ENCODE measurements around the gene ARHGAP42.
"Not testable (repeated sequence)": the region's sequence is repeated elsewhere in the genome, so short reads cannot be mapped to it uniquely, and the experiment has no call there.

DNA sequence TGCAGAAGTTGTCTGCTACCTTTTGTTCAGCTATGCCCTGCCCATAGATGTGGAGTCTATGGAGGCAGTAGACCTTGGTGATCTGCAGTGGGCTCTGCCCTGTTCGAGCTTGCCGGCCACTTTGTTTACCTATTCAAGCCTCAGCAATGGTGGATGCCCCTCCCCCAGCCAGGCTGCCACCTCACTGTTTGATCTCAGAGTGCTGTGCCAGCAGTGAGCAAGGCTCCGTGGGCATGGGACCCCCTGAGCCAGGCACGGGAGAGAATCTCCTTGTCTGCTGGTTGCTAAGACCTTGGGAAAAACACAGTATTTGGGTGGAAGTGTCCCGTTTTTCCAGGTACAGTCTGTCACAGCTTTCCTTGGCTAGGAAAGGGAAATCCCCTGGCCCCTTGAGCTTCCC, 214.4 kb downstream of the ARHGAP42 start:
- TF ChIP-seq ZFP3, ZNF70, SNAI2, CSDC2, ZFP30, RARB, ESRRG (CRISPR knock-in tag; IDR thresholded peaks at IDR 0.05): not testable (repeated sequence)
- TF ChIP-seq, protein P1, sequence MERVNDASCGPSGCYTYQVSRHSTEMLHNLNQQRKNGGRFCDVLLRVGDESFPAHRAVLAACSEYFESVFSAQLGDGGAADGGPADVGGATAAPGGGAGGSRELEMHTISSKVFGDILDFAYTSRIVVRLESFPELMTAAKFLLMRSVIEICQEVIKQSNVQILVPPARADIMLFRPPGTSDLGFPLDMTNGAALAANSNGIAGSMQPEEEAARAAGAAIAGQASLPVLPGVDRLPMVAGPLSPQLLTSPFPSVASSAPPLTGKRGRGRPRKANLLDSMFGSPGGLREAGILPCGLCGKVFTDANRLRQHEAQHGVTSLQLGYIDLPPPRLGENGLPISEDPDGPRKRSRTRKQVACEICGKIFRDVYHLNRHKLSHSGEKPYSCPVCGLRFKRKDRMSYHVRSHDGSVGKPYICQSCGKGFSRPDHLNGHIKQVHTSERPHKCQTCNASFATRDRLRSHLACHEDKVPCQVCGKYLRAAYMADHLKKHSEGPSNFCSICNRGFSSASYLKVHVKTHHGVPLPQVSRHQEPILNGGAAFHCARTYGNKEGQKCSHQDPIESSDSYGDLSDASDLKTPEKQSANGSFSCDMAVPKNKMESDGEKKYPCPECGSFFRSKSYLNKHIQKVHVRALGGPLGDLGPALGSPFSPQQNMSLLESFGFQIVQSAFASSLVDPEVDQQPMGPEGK (CRISPR knock-in tag; IDR thresholded peaks at IDR 0.05; ENCODE audit: borderline replicate concordance) = not testable (repeated sequence)
- TF ChIP-seq, protein P2, sequence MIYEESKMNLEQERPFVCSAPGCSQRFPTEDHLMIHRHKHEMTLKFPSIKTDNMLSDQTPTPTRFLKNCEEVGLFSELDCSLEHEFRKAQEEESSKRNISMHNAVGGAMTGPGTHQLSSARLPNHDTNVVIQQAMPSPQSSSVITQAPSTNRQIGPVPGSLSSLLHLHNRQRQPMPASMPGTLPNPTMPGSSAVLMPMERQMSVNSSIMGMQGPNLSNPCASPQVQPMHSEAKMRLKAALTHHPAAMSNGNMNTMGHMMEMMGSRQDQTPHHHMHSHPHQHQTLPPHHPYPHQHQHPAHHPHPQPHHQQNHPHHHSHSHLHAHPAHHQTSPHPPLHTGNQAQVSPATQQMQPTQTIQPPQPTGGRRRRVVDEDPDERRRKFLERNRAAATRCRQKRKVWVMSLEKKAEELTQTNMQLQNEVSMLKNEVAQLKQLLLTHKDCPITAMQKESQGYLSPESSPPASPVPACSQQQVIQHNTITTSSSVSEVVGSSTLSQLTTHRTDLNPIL (CRISPR knock-in tag; IDR thresholded peaks at IDR 0.05; ENCODE audit: low read depth) = not testable (repeated sequence)
- TF ChIP-seq, protein P3, sequence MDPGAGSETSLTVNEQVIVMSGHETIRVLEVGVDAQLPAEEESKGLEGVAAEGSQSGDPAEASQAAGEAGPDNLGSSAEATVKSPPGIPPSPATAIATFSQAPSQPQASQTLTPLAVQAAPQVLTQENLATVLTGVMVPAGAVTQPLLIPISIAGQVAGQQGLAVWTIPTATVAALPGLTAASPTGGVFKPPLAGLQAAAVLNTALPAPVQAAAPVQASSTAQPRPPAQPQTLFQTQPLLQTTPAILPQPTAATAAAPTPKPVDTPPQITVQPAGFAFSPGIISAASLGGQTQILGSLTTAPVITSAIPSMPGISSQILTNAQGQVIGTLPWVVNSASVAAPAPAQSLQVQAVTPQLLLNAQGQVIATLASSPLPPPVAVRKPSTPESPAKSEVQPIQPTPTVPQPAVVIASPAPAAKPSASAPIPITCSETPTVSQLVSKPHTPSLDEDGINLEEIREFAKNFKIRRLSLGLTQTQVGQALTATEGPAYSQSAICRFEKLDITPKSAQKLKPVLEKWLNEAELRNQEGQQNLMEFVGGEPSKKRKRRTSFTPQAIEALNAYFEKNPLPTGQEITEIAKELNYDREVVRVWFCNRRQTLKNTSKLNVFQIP (CRISPR knock-in tag; IDR thresholded peaks at IDR 0.05; ENCODE audit: borderline replicate concordance, low read depth) = not testable (repeated sequence)
